ENCODE data around the gene PCNX2.
"Not testable (repeated sequence)": the region's sequence is repeated elsewhere in the genome, so short reads cannot be mapped to it uniquely, and the experiment has no call there.

PCNX2 gene

DNA sequence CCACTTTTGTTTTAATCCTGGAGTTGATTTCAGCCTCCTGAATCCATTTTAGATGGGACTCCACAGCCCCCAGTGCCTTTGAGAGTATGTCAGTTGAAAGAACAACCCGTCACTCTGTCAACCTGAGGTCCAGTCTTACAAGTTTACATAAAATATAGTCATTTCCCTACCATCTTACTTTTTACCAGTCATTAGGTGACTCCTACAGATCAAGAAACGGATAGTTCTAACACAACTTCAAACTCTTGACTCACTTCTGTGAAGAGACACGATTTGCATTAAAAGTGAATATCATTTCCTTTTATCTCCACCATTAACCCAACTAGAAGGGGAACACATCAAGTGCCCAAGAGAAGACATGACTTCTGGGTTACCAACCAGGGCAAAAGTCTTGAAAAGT, 198.0 kb downstream of the PCNX2 start:
- DNase-seq: no peak

DNA sequence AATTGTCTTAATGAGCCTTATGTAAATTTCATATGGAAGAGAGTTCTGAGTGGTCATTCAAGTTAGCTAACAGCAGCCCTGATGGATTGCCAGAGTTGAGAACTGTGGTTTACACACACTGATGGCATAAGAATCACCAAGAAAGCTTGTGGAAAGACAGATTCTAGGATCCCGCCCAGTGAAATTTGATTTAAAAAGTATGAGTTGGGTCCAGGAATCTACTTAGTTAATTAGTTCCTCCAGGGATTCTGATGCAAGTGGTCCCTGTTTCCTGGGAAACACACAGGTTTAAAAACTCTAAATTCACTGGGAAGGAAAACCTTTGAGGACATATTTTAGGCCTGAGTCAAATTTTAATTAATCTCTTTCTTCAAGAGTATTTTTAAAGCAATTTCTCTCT, 200.8 kb downstream of the PCNX2 start:
- DNase-seq: no peak

DNA sequence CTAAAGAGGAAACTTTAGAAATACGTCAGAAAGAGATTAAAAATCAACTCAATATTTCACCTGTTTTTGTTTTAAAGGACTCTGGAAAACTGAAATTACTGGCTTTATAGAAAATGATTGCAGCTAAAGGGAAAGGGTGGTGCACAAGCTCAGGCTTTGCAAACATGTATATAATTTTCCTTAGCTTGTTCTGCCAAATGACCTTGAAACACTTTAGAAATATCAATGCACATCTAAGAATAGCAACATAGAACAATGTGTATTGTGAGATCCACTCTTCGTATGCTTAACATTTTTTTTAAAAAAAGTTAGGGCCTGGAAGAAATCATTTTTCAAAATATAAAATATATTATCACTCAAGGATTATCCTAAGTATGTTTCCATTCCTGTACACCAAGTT, 201.3 kb downstream of the PCNX2 start:
- no peak for DNase-seq

DNA sequence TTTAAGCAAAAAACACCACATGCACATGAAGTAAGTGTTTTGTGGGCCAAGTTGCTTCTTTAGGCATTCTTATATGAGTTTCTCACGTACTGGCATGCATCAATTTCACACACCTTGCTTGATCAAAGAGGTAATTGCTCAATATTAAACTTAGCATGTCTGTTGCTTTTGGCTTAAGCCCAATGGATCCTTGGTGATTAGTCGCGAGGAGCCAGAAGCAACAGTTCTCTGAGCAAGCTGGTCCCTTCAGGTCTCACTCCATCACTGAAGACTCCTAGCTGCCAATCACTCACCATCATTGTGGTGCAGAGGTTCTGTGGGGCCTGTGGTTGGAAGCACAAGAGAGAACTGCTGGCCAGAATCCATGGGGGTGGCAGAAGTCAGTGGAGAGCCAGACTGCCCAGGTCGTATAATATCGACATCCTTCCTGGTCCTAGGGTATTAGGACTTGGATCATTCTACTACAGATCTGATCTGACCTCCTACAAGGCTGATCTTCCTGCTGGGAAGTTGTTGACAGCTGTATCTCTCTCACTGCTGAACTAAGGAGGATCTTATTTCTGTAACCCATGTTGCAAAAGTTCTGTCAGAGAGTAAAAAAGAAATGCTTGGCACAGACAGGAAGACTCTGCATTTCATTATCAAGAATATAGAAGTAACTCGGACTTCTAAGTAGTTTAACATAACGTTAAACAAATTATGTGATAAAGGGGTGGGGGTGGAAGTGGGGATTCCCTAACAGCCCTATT, 204.6 kb downstream of the PCNX2 start:
- DNase-seq: no peak

DNA sequence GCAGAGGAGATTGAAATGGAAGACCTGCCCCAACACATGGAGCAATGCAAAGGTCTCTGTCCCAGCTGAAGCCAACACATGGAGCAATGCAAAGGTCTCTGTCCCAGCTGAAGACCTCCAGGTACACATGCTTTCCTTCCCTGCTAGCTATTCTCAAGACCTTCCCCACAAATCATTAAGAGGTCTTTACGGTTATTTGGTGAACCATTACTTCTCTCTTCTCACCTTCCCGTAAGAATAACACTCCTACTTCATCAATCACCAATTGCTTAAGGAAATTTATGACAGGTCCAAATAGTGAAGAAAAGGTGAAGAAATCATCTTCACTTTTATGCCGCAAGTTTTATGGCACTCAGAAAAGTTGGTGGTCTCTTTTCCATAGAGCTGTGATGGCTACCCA, 206.3 kb downstream of the PCNX2 start:
- DNase-seq: no peak

DNA sequence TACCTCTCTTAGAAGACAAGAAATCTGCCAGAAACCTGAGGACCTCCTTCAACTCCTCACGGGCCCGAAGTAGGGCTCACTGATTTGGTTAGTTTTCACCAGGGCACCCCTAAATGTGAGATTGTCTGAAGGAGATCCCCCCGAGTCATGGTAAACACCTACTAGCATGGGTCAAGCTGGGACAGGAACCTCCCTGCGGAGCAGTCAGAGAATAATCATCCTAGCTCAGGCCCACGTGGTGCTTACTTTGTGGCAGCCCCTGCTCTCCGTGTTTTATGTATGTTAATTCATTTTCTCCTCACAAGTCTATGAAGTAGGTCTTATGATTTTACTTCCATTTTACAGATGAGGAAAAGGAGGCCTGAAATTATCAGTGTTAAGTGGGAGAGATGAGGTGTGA, 206.9 kb downstream of the PCNX2 start:
- DNase-seq: no peak

DNA sequence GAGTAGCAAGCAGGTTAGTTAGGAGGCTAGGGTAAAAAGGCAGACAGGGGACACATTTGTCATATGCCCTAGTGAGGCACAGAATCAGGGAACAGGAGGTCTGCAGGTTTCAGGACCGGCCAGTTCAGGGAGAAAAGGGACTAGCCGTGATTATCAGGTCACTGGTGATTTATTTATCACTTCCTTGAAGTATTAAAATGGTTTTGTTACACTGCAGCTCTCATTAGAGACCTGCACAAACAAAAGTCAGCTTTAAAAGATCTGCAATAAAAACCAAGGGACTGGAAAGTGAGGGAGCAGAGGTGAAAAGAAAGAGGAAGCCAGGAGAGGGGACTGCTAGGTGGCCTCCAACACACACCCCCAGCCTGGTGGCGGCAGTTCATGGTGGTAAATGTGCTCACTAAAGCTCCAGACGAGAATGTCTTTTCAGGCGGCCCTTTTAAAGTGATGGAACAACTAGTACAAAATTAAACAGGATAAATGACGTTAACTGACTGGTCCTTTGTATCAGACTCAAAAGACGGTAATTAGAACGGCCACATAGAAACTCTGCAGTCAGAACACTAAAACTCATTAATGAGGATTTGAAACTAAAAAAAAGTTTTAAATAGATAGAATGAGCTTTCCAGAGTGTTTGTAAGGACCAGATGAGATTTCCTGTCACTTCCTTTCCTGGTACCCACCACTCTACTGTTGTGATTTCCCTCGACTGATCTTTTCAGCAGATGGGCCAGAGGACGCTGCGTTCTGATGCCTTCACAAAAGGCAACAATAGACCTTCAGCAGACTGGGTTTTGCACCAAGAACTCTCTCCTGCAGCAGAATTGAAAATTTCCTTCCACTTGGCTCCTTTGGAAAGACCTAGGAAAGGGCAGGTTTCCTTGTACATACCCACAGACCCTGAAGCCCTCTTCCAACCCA, 208.3 kb downstream of the PCNX2 start:
- DNase-seq: no peak

DNA sequence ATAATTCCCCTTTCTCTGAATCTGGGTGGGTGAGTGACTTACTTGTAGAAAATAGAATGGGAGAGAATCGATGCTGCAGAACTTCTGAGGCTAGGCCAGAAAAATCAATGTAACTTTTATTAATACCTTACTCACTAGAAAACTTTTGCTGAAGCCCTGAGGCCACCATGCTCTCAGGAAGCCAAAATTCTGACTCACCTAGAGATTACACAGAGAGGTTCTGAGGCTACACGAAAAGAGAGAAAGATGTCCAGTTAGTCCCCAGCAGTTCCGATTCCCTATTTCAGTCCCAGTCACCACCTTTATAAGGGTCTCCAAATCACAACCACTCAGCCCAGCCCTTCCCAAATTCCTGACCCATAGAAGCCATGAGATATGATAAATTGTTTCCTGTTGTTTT, 210.0 kb downstream of the PCNX2 start:
- no peak for DNase-seq

DNA sequence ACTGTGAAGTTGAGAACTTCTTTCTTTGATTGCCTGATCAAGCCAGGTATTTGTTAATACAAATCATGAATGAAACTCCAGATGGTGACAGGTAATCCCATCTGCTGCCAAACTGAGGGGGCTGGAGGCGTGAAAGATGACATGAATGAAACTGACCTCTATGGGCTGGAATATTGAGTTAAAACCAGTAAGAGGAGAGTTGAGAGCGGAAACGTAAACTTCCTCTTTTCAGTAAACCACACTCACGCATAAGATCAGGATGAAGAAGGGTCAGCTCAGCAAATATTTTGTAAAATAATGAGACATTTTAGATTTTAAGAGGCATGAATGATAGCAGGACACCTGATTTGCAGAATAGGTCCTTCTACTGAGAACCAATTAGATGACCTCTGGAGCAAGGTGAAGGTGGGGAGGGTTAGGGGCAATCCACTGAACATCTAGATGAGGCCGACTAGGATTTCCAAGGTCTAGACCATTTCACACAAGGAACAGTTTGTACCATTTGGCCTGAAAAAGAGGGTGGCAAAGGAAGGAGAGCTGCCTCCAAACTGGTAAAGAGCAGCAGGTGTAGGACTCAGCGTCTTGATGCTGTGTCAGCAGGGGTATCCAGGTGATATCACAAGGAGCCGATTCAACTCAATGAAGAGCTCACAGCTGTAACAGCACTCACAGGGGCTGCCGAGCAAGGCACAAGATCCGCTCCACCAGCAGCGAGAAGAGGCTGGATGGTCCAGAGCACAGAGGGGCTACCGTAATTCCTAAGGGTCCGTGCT, 212.6 kb downstream of the PCNX2 start:
- no peak for DNase-seq

DNA sequence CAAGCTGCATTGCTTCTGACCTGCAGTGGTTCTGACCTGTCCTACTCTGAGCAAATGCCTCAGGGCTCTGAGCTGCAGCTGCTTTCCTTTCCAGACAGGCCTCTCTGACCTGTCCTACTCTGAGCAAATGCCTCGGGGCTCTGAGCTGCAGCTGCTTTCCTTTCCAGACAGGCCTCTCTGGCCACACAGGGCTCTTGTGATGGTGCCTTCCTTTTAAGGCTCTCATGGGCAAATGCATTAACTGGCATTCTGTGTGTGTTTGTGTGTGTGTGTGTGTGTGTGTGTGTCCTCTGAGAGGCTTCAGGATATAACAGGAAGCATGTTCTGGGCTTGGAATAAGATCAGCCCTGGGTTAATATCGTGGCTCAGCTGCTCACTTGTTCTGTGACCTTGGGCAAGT, 213.8 kb downstream of the PCNX2 start:
- DNase-seq: no peak

DNA sequence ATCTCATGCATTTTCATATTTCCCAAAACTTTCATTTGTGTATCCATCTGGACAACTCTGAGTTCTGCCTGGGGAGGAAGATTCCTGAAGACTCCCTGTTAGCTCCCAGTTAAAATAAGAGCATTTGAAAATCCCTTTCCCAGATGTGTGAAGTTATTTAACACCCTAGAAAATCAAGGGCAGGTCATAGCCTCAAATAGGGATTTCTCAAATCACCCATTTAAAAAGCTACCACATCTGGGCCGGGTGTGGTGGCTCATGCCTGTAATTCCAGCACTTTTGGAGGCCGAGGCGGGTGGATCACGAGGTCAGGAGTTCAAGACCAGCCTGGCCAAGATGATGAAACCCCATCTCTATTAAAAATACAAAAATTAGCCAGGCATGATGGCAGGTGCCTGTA, 214.7 kb downstream of the PCNX2 start:
- DNase-seq: not testable (repeated sequence)

DNA sequence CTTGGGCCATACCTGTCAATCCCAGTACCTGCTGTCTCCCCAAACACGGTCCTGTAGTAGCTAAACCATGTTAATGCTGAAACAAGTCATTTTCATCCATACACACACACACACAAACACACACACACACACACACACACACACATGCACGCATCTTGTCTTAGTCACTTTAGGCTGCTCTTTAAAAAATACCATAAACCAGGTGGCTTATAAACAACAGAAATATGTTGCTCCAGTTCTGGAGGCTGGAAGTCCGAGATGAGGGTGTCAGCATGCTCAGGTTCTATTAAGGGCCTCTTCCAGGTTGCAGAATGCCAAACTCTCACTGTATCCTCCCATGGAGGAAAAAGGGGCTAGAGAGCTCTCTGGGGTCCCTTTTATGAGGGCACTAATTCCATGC, 215.2 kb downstream of the PCNX2 start:
- no peak for DNase-seq

DNA sequence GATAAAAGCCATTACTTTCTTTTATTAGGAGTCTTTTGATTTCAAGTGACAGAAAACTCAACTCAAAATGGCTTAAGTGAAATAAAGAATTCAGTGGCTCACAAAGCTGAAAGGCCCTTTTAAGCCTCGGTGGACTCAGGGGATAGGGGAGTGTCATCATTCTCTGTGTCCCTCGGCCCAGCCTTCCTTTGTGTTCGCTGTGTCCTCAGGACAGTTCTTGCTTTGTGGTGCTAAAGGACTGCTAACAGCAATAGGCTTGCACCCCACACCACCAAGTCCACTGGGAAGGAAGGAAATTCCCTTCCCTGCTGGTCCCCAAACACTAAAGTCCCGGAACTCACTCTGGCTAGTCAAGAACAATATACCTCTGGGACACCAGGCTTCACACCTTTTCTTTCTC, 216.0 kb downstream of the PCNX2 start:
- no peak for DNase-seq

DNA sequence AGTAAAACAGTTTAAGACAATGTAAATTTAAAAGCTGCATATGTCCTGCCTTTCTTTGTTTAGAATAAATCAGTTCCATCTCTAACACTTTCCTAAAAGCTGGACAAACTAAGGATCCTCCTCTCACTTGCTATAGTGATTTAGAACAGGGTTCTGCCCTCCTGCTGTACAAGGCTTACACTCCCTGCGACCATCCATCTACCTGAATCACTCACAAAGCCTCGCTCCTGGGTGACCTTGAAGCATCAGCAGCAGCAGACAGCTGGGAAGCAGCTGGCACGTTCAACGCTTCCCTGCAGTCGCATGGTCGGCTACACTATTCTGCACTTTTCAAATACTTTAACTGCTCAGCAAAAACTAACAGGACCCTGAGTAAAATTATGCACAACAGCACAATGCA, 217.1 kb downstream of the PCNX2 start:
- DNase-seq: no peak

DNA sequence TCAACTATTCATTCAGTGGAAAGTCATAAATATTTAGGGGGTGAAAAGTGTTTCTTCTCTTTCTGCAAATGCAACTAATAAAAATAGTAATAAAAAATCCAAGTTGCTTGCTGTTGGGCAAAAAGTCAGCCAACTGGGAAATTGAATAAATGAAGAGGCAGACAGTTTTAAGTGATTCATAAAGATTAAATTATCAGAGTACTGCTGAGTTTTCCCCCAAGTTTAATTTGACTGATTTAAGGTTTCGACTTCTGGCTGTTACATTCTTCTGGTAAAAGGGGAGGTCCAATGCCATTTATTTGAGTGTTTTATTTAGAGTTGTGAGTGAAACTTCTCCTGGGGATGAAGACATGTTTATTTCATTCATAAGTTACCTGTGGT, 219.6 kb downstream of the PCNX2 start:
- DNase-seq: no peak

DNA sequence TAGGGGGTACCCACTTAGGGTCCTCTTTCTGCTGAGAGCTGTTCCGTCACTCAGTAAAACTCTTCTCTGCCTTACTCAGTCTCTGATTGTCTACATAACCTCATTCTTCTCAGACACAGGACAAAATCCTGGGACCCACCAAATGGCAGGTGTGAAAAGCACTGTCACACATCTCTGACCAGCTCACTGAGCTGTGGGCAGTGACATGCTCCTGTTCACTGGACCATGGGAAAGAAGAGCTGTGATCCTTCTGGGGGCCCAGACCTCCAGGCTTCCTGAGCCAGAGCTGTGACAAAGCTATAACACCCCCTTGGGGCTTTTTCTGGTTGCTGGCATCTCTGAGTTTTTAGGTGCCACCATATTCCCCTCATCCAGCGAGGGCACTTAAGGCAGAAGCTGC, 229.4 kb downstream of the PCNX2 start:
- no peak for DNase-seq

DNA sequence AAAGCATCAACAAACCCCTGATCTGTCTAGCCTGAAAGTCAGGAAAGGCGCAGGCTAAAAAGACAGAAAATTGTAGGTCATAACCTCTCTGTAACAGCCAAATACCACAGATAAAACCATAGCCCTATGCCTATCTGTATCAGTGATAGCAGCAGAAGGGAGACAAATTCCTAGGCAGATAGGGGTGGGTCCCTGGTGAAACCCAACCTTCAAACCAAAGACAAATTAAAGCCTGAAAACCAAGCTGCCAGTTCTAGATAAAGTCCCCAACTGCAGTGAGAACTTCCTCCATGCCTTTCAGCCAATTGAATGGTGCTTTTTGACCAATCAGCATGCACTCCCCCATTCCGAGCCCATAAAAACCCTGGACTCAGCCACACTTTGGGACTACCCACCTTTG, 229.8 kb downstream of the PCNX2 start:
- no peak for DNase-seq

DNA sequence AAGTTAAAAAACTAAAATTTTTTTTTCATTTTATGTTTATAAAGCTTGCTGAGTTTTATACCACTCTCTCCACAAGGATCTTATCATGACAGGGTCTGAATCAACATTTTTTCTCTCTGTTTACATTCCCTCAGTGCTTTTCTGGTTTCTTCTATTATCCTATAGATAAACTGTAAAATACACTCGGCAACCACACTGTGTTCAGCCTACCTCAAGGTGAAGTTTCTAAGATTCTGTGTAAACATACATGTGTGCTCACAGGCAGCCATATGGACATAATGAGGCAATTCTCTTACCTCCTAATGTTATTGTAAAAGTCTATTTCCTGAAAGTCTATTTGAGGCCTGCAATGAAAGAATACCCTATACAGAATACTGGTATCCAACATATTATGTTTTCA, 230.5 kb downstream of the PCNX2 start:
- DNase-seq: no peak

DNA sequence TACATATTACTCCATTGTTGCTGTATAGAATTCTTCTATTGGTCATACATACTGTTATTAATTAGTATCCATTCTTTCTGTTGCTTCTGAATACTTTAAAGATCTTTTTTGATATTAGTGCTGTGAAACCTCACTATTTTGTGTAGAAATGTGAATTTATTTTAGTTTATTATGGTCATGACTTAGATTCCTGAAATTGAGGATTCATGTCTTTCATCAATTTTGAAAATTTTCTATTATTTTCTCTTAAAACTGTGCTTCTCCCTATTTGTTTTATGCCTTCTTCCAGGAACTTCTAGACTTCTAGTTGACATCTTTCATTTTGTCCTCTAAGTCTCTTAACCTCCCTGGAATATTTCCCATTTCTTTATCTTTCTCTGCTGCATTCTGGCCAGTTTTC, 232.1 kb downstream of the PCNX2 start:
- DNase-seq: no peak

DNA sequence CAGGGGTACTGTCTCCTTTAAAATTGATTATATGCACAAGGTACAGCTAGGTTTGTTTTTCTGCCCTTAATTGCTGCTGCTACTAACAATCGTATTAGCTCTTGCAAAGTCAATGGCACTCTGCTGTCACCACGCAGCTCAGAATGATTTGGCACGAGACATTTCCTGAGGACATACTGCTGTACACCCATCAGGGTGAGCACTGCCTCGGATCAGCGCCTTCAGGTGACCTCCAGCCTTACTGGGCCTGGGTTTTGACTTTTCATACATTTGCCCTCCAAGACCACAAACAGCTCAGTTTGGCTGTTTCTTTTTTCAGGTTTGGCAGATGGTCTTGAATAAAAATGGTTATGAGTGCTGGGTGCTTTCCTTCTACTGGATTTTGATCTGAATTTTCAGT, 234.3 kb downstream of the PCNX2 start:
- no peak for DNase-seq

DNA sequence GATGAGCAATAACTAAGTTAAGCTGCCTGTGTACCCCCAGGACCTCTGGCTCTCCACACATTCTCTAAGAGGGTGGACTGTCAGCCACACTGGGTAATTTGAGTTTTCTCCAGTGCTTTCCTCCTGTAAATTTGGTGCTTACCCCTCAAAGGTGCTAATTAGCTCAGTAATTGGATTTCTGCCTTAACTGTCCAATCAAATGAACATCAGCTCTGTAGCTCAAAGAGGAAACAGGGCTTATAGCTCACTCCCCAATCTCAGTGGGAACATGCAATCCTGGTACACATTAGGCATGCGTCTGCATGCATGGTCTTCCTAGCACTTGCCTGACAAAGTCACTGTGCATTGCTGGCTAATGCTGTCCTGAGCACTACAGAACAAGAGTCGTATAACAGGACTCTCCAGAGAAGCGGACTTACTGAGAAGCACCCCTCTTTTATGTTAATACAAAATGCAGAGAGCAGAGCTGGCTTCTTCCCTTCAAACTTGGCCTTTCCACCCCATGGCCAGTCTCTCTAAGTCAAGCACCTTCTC, 235.0 kb downstream of the PCNX2 start:
- DNase-seq: no peak

DNA sequence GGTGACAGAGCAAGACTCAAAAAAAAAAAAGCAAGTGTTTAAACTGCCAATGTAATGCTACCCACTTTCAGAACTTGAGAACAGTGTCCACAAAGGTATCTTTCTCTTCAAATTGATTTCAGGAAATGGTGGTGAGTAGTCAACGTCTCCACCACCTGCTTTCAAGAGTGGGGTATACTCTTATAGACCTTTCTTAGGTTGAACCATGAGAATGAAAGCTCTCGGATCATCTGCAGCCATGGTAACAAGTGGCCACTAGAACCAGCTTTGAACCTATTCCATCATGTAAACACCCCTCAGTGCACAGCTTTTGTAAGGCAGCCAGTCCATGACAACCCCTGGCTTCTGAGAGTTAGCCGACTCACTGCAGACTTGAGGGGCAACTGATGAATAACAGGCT, 237.7 kb downstream of the PCNX2 start:
- DNase-seq: no peak

DNA sequence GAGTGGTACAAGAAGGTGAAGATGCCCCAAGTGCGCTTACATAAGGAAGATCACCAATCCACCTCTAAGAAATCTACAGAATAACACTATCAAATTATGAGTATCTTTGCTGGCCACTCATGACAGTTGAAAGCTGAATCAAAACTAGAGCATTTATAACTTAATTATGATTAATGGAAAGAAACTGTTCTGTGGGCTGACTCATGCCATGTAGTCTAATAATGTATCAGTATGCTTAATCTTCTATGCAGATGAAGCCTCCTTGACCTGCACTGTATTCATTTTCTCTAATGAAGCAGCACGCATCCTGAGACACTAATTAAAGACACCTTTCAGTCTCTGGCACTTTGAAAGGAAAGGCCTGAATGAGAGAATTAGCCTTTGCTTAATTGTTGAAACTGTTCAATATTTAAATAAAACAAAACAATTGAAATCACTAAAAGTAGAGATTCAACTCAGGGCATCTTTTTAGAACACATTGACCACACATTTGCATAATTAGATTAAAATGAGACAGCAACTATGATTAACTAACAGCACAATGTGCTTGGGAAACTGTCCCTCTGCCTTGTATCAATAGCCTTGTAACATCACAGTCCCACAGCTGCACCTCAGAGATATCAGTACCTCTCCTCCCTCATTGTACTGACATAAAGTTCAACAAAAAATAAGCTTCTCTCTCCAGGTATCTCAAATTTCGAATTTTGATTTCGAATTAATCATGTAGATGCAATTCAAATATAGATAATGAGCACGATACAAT, 239.5 kb downstream of the PCNX2 start:
- DNase-seq: no peak

All from CD4-positive, alpha-beta T cell treated with Interleukin-15 for 1 hour (primary cell).